A549 (cell line): ENCODE data around the gene ADGRG6.

Experiments
- BHLHE40 ChIP-seq: IDR thresholded peaks from 2 replicates; pipeline ENCODE4 v1.6.1; 2012; ENCODE audit warnings: low read depth, low read length, inconsistent platforms
- CEBPB ChIP-seq, 2 experiments: fragments of >200 bp in 1 of 2; sonication (Bioruptor Twin) in 1 of 2; formaldehyde crosslinking in 1 of 2; IDR thresholded peaks; 2 replicates each; pipeline ENCODE4 v1.6.1; 2012 to 2016
- CHD2 ChIP-seq: fragments of 150-350 bp; IDR thresholded peaks from 2 replicates; pipeline ENCODE4 v1.6.1; 2014; ENCODE audit warnings: low read length; ENCODE audit not compliant: partially characterized antibody
- EP300 ChIP-seq, 2 experiments: fragments of >200 bp; sonication (Bioruptor Twin); formaldehyde crosslinking; IDR thresholded peaks; 2 replicates in 1 of 2; 3 replicates in 1 of 2; pipeline ENCODE4 v1.6.1; 2016 to 2017
- JUN ChIP-seq, 2 experiments: fragments of >200 bp; sonication (Bioruptor Twin); formaldehyde crosslinking; IDR thresholded peaks; 2 replicates in 1 of 2; 3 replicates in 1 of 2; pipeline ENCODE4 v1.6.1; 2016 to 2017
- JUNB ChIP-seq: fragments of >200 bp; sonication (Bioruptor Twin); formaldehyde crosslinking; IDR thresholded peaks from 2 replicates; pipeline ENCODE4 v1.6.1; 2016
- KDM1A ChIP-seq: fragments of 200-600 bp; sonication (generic); IDR thresholded peaks from 2 replicates; pipeline ENCODE4 v1.6.1; 2016; ENCODE audit warnings: low read depth, mild to moderate bottlenecking
- KDM5A ChIP-seq: fragments of 200-600 bp; sonication (generic); IDR thresholded peaks from 2 replicates; pipeline ENCODE4 v1.6.1; 2016; ENCODE audit warnings: antibody characterized with exemption, mild to moderate bottlenecking
- PHF8 ChIP-seq: fragments of 200-600 bp; sonication (generic); IDR thresholded peaks from 2 replicates; pipeline ENCODE4 v1.6.1; 2016; ENCODE audit warnings: low read depth, mild to moderate bottlenecking, antibody characterized with exemption, moderate library complexity, borderline replicate concordance
- POLR2A ChIP-seq: IDR thresholded peaks from 2 replicates; pipeline ENCODE4 v1.6.1; 2012; ENCODE audit warnings: mild to moderate bottlenecking, low read length
- SMC3 ChIP-seq: fragments of >200 bp; sonication (Bioruptor Twin); formaldehyde crosslinking; IDR thresholded peaks from 3 replicates; pipeline ENCODE4 v1.6.1; 2018; ENCODE audit warnings: inconsistent platforms
- USF2 ChIP-seq: fragments of 450-650 bp; IDR thresholded peaks from 2 replicates; pipeline ENCODE4 v1.6.1; 2014; ENCODE audit warnings: antibody characterized with exemption
- ZFP36 ChIP-seq: fragments of 450-650 bp; IDR thresholded peaks from 2 replicates; pipeline ENCODE4 v1.6.1; 2014; ENCODE audit warnings: borderline replicate concordance; ENCODE audit not compliant: partially characterized antibody
- TF ChIP-seq, protein P1 (sequence below): fragments of >200 bp; sonication (Bioruptor Twin); formaldehyde crosslinking; IDR thresholded peaks from 3 replicates; pipeline ENCODE4 v1.5.1; 2016

DNA sequence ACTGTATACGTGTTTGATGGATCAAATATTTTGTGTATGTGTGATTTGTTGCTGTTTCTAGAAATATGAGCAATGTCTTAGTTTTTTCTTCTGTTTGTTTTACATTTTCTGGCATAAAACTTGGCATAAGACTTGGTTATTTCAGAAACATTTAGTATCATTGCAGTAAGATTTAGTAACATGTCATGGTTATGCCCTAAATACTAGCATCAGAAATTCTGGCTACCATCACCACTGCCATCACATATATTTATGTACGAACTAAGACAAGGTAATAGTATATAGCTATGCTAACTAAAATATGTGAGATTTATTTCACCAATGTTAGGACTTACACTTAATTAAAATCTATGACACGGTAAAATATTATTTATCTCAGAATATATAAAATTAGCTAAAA is 10.3 kb upstream of the ADGRG6 start:
- TF ChIP-seq CHD2 (no peak), POLR2A (no peak), USF2 (no peak), KDM5A (no peak), KDM1A (no peak), JUNB (no peak), PHF8 (no peak), BHLHE40 (no peak), JUN (IDR thresholded peaks at IDR 0.05) (no peak), EP300 (IDR thresholded peaks at IDR 0.05) (no peak), SMC3 (no peak), ZFP36 (no peak), CEBPB (IDR thresholded peaks at IDR 0.05) (no peak)
- TF ChIP-seq, protein P1, sequence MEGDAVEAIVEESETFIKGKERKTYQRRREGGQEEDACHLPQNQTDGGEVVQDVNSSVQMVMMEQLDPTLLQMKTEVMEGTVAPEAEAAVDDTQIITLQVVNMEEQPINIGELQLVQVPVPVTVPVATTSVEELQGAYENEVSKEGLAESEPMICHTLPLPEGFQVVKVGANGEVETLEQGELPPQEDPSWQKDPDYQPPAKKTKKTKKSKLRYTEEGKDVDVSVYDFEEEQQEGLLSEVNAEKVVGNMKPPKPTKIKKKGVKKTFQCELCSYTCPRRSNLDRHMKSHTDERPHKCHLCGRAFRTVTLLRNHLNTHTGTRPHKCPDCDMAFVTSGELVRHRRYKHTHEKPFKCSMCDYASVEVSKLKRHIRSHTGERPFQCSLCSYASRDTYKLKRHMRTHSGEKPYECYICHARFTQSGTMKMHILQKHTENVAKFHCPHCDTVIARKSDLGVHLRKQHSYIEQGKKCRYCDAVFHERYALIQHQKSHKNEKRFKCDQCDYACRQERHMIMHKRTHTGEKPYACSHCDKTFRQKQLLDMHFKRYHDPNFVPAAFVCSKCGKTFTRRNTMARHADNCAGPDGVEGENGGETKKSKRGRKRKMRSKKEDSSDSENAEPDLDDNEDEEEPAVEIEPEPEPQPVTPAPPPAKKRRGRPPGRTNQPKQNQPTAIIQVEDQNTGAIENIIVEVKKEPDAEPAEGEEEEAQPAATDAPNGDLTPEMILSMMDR, result no peak
